GM12878 (cell line): ENCODE results near the gene CPT2. TPM values are rescaled to one million over a fixed set of nuclear protein-coding genes. Genes with fewer than 3 reads are reported as not detected.

ENCODE experiments used
- ATF3 ChIP-seq: IDR thresholded peaks from 2 replicates; pipeline ENCODE4 v1.6.1; 2011; ENCODE audit warnings: low read depth, mild to moderate bottlenecking, low read length, moderate library complexity, borderline replicate concordance; ENCODE audit errors: extremely low read depth
- DPF2 ChIP-seq: fragments of 450-650 bp; IDR thresholded peaks from 2 replicates; pipeline ENCODE4 v1.6.1; 2017; ENCODE audit warnings: mild to moderate bottlenecking
- E2F4 ChIP-seq: IDR thresholded peaks from 2 replicates; pipeline ENCODE4 v1.6.1; 2012; ENCODE audit warnings: low read depth, low read length, improper control_type of control experiment
- ELK1 ChIP-seq: IDR thresholded peaks from 2 replicates; pipeline ENCODE4 v1.6.1; 2012; ENCODE audit warnings: low read depth, low read length, improper control_type of control experiment
- EZH2 ChIP-seq: IDR thresholded peaks from 2 replicates; pipeline ENCODE4 v1.6.1; 2012; ENCODE audit warnings: low read depth, mild to moderate bottlenecking, control low read depth, inconsistent platforms, low read length, borderline replicate concordance; ENCODE audit not compliant: control insufficient read depth
- HCFC1 ChIP-seq: fragments of 150-350 bp; IDR thresholded peaks from 2 replicates; pipeline ENCODE4 v1.6.1; 2014; ENCODE audit warnings: low read length
- MEF2B ChIP-seq: fragments of 450-650 bp; IDR thresholded peaks from 2 replicates; pipeline ENCODE4 v1.6.1; 2018; ENCODE audit warnings: mild to moderate bottlenecking, moderate library complexity; ENCODE audit not compliant: partially characterized antibody, poor library complexity, severe bottlenecking
- MTA3 ChIP-seq: IDR thresholded peaks from 2 replicates; pipeline ENCODE4 v1.6.1; 2012; ENCODE audit warnings: low read length, inconsistent platforms, borderline replicate concordance
- NFIC ChIP-seq: IDR thresholded peaks from 2 replicates; pipeline ENCODE4 v1.6.1; 2012; ENCODE audit warnings: low read depth, mild to moderate bottlenecking, inconsistent platforms, low read length, moderate library complexity
- RB1 ChIP-seq: fragments of 450-650 bp; formaldehyde crosslinking; IDR thresholded peaks from 2 replicates; pipeline ENCODE4 v1.6.1; 2017; ENCODE audit warnings: mild to moderate bottlenecking, borderline replicate concordance
- RBBP5 ChIP-seq: fragments of 200-600 bp; sonication (generic); conservative IDR thresholded peaks from 2 replicates; pipeline ENCODE4 v1.6.1; 2016
- SUZ12 ChIP-seq: fragments of 200-600 bp; sonication (generic); IDR thresholded peaks from one replicate; pipeline ENCODE4 v1.6.1; 2018; ENCODE audit warnings: antibody characterized with exemption, mild to moderate bottlenecking; ENCODE audit not compliant: unreplicated experiment
- WRNIP1 ChIP-seq: IDR thresholded peaks from 2 replicates; pipeline ENCODE4 v1.6.1; 2011; ENCODE audit warnings: low read depth, low read length, improper control_type of control experiment, borderline replicate concordance
- polyA plus RNA-seq, 11 experiments: library from polyadenylated mRNA; depleted of rRNA in 4 of 11; unstranded in 6 of 11; stranded (reverse) in 5 of 11; fragments of >200 nt; fragmentation: Nextera tagmentation in 4 of 11; fragmentation: Illumina TruSeq in 1 of 11; extraction: Ambion mirVana in 4 of 11; extraction: Trizol in 1 of 11; gene quantifications; 1 replicate in 1 of 11; 2 replicates in 10 of 11; pipeline versions ENCODE4 v1.2.1 to v1.2.3, GENCODE V29; 2011 to 2016; ENCODE audit warnings: inconsistent platforms in 2 of 11, missing spikeins in 2 of 11, low read depth in 1 of 11
- total RNA-seq, 4 experiments: library from RNA; depleted of rRNA in 3 of 4; stranded (reverse); fragments of >200 nt in 3 of 4; fragmentation: Illumina TruSeq in 1 of 4; extraction: Trizol in 1 of 4; gene quantifications; 2 replicates each; pipeline versions ENCODE4 v1.2.1 to v1.2.3, GENCODE V29; 2013 to 2021
- TF ChIP-seq, protein P1 (sequence below): IDR thresholded peaks from 2 replicates; pipeline ENCODE4 v1.6.1; 2012; ENCODE audit warnings: improper control_type of control experiment, low read depth, low read length; ENCODE audit not compliant: insufficient replicate concordance
- TF ChIP-seq, protein P2 (sequence below): fragments of 450-650 bp; IDR thresholded peaks from 2 replicates; pipeline ENCODE4 v1.6.1; 2018; ENCODE audit warnings: borderline replicate concordance, mild to moderate bottlenecking; ENCODE audit not compliant: partially characterized antibody

The CPT2 gene
- total and polyA plus RNA-seq, 10 of the 15 experiments (the other 5 are each of a cell fraction or from before 2014, with no cell fraction given): 10.1 to 36.2 (median 26.3) TPM

DNA sequence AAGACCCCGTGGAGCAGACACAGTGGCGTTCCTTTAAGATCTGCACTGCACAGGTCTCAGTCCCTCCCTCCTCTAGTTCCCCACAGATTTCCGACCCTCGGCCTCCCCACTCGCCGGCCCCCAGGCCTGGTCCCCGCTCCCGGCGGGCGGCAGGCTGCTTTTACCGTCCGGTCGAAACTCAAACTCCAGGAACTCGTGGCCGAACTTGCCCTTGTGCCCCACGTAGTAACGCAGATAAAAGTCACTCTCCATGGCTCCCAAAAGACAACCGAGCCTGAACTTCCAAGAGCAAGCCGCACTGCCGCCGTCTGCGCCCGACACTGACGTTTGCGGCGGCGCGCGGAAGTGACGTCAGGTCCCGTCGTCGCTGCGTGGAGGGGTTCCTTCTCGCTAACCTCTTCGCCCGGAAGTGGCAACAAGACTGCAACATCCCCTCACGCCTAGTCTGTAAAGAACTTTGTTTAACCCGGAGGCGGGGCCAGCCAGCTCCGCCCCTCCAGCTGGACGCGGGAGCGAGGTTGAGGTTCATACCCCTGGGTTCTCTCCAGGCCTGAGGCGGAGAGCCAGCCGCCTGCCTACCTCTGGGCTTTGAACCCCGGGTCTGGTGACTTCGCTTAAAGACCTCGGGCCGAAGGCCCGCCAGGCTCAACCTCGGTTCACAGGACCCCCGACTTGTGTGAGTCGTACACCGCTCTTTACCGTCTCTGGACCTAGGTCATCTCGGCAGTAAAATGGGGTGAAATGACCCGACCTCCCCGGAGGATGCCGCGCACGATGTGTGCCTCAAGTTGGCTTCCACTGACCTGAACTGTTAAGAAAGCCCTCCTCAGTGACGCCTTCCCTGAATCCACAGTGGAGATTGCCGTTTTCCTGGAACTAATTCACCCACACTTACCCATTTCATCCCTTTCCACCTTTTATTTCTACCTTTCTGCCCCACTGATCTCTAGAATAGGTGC is 41.9 kb downstream of the CPT2 start, which contains the start of gene MAGOH (continued):
- TF ChIP-seq EZH2 (no peak), E2F4 (peak; percentile 35; the same call in 1 of the 2 replicates), ELK1 (peak; percentile 96), WRNIP1 (no peak), RB1 (peak; percentile 76; the same call in 1 of the 2 replicates), SUZ12 (no peak), ATF3 (peak; percentile 89; the same call in 1 of the 2 replicates), RBBP5 (no peak), NFIC (no peak), DPF2 (no peak), MTA3 (no peak), HCFC1 (peak; percentile 84), MEF2B (peak; percentile 10)
- TF ChIP-seq, protein P1, sequence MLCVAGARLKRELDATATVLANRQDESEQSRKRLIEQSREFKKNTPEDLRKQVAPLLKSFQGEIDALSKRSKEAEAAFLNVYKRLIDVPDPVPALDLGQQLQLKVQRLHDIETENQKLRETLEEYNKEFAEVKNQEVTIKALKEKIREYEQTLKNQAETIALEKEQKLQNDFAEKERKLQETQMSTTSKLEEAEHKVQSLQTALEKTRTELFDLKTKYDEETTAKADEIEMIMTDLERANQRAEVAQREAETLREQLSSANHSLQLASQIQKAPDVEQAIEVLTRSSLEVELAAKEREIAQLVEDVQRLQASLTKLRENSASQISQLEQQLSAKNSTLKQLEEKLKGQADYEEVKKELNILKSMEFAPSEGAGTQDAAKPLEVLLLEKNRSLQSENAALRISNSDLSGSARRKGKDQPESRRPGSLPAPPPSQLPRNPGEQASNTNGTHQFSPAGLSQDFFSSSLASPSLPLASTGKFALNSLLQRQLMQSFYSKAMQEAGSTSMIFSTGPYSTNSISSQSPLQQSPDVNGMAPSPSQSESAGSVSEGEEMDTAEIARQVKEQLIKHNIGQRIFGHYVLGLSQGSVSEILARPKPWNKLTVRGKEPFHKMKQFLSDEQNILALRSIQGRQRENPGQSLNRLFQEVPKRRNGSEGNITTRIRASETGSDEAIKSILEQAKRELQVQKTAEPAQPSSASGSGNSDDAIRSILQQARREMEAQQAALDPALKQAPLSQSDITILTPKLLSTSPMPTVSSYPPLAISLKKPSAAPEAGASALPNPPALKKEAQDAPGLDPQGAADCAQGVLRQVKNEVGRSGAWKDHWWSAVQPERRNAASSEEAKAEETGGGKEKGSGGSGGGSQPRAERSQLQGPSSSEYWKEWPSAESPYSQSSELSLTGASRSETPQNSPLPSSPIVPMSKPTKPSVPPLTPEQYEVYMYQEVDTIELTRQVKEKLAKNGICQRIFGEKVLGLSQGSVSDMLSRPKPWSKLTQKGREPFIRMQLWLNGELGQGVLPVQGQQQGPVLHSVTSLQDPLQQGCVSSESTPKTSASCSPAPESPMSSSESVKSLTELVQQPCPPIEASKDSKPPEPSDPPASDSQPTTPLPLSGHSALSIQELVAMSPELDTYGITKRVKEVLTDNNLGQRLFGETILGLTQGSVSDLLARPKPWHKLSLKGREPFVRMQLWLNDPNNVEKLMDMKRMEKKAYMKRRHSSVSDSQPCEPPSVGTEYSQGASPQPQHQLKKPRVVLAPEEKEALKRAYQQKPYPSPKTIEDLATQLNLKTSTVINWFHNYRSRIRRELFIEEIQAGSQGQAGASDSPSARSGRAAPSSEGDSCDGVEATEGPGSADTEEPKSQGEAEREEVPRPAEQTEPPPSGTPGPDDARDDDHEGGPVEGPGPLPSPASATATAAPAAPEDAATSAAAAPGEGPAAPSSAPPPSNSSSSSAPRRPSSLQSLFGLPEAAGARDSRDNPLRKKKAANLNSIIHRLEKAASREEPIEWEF: no peak
- TF ChIP-seq, protein P2, sequence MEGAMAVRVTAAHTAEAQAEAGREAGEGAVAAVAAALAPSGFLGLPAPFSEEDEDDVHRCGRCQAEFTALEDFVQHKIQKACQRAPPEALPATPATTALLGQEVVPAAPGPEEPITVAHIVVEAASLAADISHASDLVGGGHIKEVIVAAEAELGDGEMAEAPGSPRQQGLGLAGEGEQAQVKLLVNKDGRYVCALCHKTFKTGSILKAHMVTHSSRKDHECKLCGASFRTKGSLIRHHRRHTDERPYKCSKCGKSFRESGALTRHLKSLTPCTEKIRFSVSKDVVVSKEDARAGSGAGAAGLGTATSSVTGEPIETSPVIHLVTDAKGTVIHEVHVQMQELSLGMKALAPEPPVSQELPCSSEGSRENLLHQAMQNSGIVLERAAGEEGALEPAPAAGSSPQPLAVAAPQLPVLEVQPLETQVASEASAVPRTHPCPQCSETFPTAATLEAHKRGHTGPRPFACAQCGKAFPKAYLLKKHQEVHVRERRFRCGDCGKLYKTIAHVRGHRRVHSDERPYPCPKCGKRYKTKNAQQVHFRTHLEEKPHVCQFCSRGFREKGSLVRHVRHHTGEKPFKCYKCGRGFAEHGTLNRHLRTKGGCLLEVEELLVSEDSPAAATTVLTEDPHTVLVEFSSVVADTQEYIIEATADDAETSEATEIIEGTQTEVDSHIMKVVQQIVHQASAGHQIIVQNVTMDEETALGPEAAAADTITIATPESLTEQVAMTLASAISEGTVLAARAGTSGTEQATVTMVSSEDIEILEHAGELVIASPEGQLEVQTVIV: no peak
